Activated effector memory CD4-positive, alpha-beta T cell treated with Interleukin-2 at 50 U/mL for 16 hours (primary cell): ENCODE data around the gene OR4C16.

Experiments used
- DNase-seq: peaks from one replicate; pipeline ENCODE4 v3.0.0-alpha.2; 2020

The OR4C16 gene, protein sequence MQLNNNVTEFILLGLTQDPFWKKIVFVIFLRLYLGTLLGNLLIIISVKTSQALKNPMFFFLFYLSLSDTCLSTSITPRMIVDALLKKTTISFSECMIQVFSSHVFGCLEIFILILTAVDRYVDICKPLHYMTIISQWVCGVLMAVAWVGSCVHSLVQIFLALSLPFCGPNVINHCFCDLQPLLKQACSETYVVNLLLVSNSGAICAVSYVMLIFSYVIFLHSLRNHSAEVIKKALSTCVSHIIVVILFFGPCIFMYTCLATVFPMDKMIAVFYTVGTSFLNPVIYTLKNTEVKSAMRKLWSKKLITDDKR

DNA sequence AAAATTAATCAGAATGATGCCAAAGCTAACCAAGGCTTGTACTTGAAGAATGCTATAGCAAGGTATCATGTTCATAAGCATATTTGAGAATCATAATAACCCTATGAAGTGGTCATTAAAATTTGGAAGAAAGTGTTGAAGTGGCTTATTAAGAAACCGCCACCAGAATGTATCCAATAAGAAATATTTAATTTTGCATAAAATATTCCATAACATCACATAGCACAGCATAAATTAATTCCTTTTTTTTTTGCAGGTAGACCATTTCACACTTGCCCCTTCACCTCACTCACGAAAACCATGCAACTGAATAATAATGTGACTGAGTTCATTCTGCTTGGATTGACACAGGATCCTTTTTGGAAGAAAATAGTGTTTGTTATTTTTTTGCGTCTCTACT is at the start of gene OR4C16:
OR4C16 (plus strand) TSS at position 301 of the 400 bp plus-strand sequence; CDS start at position 301, 0 bp downstream.
- DNase-seq = no peak

DNA sequence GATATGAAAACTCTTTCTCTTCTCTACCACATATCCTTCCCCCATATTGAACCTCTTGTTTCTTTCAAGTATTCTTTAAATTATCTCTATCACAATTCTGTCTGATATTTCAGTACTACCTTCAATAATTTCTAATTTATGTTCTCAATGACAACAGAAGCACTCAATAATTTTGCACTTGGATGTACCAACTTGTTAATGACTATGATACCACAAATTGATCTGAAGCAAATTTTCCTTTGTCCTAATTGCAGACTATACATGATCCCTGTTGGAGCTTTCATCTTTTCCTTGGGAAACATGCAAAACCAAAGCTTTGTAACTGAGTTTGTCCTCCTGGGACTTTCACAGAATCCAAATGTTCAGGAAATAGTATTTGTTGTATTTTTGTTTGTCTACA is 17.8 kb upstream of the OR4C16 start, which contains the start of gene OR4C15:
OR4C15 (plus strand) TSS at position 301 of the 400 bp plus-strand sequence; CDS start at position 301, 0 bp downstream.
- DNase-seq = no peak

DNA sequence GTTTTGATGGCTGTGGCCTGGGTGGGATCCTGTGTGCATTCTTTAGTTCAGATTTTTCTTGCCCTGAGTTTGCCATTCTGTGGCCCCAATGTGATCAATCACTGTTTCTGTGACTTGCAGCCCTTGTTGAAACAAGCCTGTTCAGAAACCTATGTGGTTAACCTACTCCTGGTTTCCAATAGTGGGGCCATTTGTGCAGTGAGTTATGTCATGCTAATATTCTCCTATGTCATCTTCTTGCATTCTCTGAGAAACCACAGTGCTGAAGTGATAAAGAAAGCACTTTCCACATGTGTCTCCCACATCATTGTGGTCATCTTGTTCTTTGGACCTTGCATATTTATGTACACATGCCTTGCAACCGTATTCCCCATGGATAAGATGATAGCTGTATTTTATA is 620 bp downstream of the OR4C16 start:
- no peak for DNase-seq

DNA sequence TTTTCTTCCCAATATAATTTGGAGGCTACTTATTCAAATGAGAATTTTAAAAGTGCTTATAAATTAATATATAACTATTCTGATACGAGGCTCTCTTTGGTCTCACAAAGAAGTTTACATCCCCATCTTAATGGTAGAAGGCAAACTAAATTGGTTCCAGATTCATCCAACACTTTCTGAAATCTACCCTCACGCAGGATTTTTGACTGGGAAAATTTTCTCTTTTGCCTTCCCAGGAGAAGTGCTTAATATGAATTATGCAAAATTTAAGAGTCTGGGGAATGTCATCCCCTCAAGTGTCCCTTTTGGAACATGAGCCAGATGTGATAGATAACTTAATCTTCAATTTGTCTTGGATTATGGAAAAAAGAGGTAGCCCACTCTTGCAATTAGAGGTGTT is 35.6 kb downstream of the OR4C16 start, which contains the start of gene OR4C11:
OR4C11 (minus strand) TSS at position 101 of the 400 bp plus-strand sequence. CDS start 3,272 bp downstream, outside the sequence.
- no peak for DNase-seq
